HepG2 (cell line): Measurements from ENCODE around the gene GRK5. TPM values are rescaled to one million over a fixed set of nuclear protein-coding genes. Genes with fewer than 3 reads are reported as not detected.

ENCODE experiments used
- AGO1 ChIP-seq: fragments of 200-400 bp; formaldehyde crosslinking; IDR thresholded peaks from 2 replicates; pipeline ENCODE4 v1.6.1; 2017; ENCODE audit warnings: mild to moderate bottlenecking, low read depth, low read length, moderate library complexity; ENCODE audit not compliant: poor library complexity, severe bottlenecking
- ASH2L ChIP-seq: fragments of 300-600, 200-600 bp; sonication (generic); IDR thresholded peaks from 2 replicates; pipeline ENCODE4 v1.7.0; 2017; ENCODE audit warnings: low read depth, mild to moderate bottlenecking, moderate library complexity, mixed read lengths, low read length; ENCODE audit not compliant: insufficient read length
- ATAD3A ChIP-seq: sonication (generic); formaldehyde crosslinking; IDR thresholded peaks from 2 replicates; pipeline ENCODE4 v1.4.0; 2020; ENCODE audit warnings: missing genetic modification reagents
- CERS6 ChIP-seq: sonication (generic); formaldehyde crosslinking; IDR thresholded peaks from 2 replicates; pipeline ENCODE4 v1.5.0; 2020; ENCODE audit warnings: missing genetic modification reagents
- DDIT3 ChIP-seq: sonication (generic); formaldehyde crosslinking; IDR thresholded peaks from 2 replicates; pipeline ENCODE4 v1.4.0; 2020; ENCODE audit warnings: mild to moderate bottlenecking, missing genetic modification reagents
- FOXC1 ChIP-seq: sonication (generic); formaldehyde crosslinking; IDR thresholded peaks from 2 replicates; pipeline ENCODE4 v1.8.0; 2022; ENCODE audit warnings: mild to moderate bottlenecking, missing genetic modification reagents, borderline replicate concordance
- GFI1 ChIP-seq: sonication (generic); formaldehyde crosslinking; IDR thresholded peaks from 2 replicates; pipeline ENCODE4 v1.5.0; 2020; ENCODE audit warnings: missing genetic modification reagents, mild to moderate bottlenecking, borderline replicate concordance
- HDAC6 ChIP-seq: fragments of 200-600 bp; sonication (generic); IDR thresholded peaks from 2 replicates; pipeline ENCODE4 v1.7.0; 2017; ENCODE audit warnings: mild to moderate bottlenecking, antibody characterized with exemption, low read length, low read depth
- HNRNPLL ChIP-seq: fragments of 200-400 bp; formaldehyde crosslinking; IDR thresholded peaks from 2 replicates; pipeline ENCODE4 v1.6.1; 2017; ENCODE audit warnings: mild to moderate bottlenecking, low read depth, low read length; ENCODE audit not compliant: poor library complexity, severe bottlenecking
- JUNB ChIP-seq: sonication (generic); formaldehyde crosslinking; IDR thresholded peaks from 2 replicates; pipeline ENCODE4 v1.8.0; 2022; ENCODE audit warnings: missing genetic modification reagents, mild to moderate bottlenecking, borderline replicate concordance
- RERE ChIP-seq: IDR thresholded peaks from 2 replicates; pipeline ENCODE4 v1.6.1; 2016; ENCODE audit warnings: low read depth, missing genetic modification reagents, missing compliant biosample characterization
- TFAP4 ChIP-seq: sonication (generic); IDR thresholded peaks from 2 replicates; pipeline ENCODE4 v1.6.1; 2016; ENCODE audit warnings: low read depth, borderline replicate concordance
- ZMYM3 ChIP-seq: sonication (generic); formaldehyde crosslinking; IDR thresholded peaks from 2 replicates; pipeline ENCODE4 v1.5.1; 2020; ENCODE audit warnings: mild to moderate bottlenecking, missing genetic modification reagents
- ZNF337 ChIP-seq: sonication (generic); formaldehyde crosslinking; IDR thresholded peaks from 2 replicates; pipeline ENCODE4 v1.5.1; 2020; ENCODE audit warnings: missing genetic modification reagents, low read depth, mild to moderate bottlenecking, borderline replicate concordance
- ZNF33A ChIP-seq: sonication (generic); formaldehyde crosslinking; IDR thresholded peaks from 2 replicates; pipeline ENCODE4 v1.5.1; 2020; ENCODE audit warnings: missing genetic modification reagents, mild to moderate bottlenecking, moderate library complexity, borderline replicate concordance
- ZNF432 ChIP-seq: sonication (generic); formaldehyde crosslinking; IDR thresholded peaks from 2 replicates; pipeline ENCODE4 v1.5.0; 2020; ENCODE audit warnings: missing genetic modification reagents, mild to moderate bottlenecking, borderline replicate concordance
- ZNF674 ChIP-seq: sonication (generic); formaldehyde crosslinking; IDR thresholded peaks from 2 replicates; pipeline ENCODE4 v1.5.0; 2020; ENCODE audit warnings: low read depth, mild to moderate bottlenecking, missing genetic modification reagents
- ZNF709 ChIP-seq: sonication (generic); formaldehyde crosslinking; IDR thresholded peaks from 2 replicates; pipeline ENCODE4 v1.5.0; 2020; ENCODE audit warnings: mild to moderate bottlenecking, missing genetic modification reagents
- ZNF75D ChIP-seq: sonication (generic); formaldehyde crosslinking; IDR thresholded peaks from 2 replicates; pipeline ENCODE4 v1.8.1; 2023; ENCODE audit warnings: missing genetic modification reagents, mild to moderate bottlenecking, borderline replicate concordance
- ZNF772 ChIP-seq: sonication (generic); formaldehyde crosslinking; IDR thresholded peaks from 2 replicates; pipeline ENCODE4 v1.5.0; 2020; ENCODE audit warnings: mild to moderate bottlenecking, missing genetic modification reagents
- ZNF841 ChIP-seq: sonication (generic); formaldehyde crosslinking; IDR thresholded peaks from 2 replicates; pipeline ENCODE4 v1.8.1; 2023; ENCODE audit warnings: missing genetic modification reagents, borderline replicate concordance
- ZSCAN9 ChIP-seq: IDR thresholded peaks from 2 replicates; pipeline ENCODE4 v1.6.1; 2016; ENCODE audit warnings: borderline replicate concordance
- polyA plus RNA-seq, 8 experiments: library from polyadenylated mRNA; depleted of rRNA in 3 of 8; stranded (reverse) in 7 of 8; unstranded in 1 of 8; fragments of >200 nt; fragmentation: Illumina TruSeq in 4 of 8; extraction: Trizol in 4 of 8; gene quantifications; 2 replicates each; pipeline versions ENCODE4 v1.2.1 to v1.2.3, GENCODE V29; 2011 to 2016; ENCODE audit warnings: low read depth in 4 of 8, missing spikeins in 1 of 8, mixed read lengths in 1 of 8; ENCODE audit not compliant: insufficient read depth in 1 of 8
- total RNA-seq, 5 experiments: library from RNA; depleted of rRNA; stranded (reverse); fragments of >200 nt; fragmentation: Illumina TruSeq; extraction: Trizol; gene quantifications; 2 replicates each; pipeline ENCODE4 v1.2.3, GENCODE V29; 2016; ENCODE audit warnings: low read depth in 1 of 5

GRK5 gene
- total and polyA plus RNA-seq, 2 of the 13 experiments (the other 11 are each of a cell fraction or from before 2014, with no cell fraction given) = 10.4 to 12.6 TPM

GRCh38 chr10:119498889-119499676 lies 291.7 kb downstream of the GRK5 start (continued):
- TF ChIP-seq JUNB (CRISPR knock-in tag) (no peak), ZNF772 (no peak), ATAD3A (no peak), TFAP4 (no peak), GFI1 (CRISPR knock-in tag) (peak; percentile 57; the same call in 1 of the 2 replicates), FOXC1 (CRISPR knock-in tag) (no peak), HDAC6 (no peak), HNRNPLL (no peak), ZNF841 (CRISPR knock-in tag) (no peak), CERS6 (no peak), DDIT3 (CRISPR knock-in tag) (no peak), ZSCAN9 (no peak; the same call in 1 of the 2 replicates), ZNF674 (CRISPR knock-in tag) (no peak), ZNF75D (CRISPR knock-in tag) (no peak), AGO1 (no peak), ZNF337 (CRISPR knock-in tag) (no peak), ZNF709 (no peak), RERE (CRISPR knock-in tag) (no peak), ASH2L (peak; percentile 46), ZNF432 (CRISPR knock-in tag) (no peak), ZNF33A (CRISPR knock-in tag) (no peak), ZMYM3 (CRISPR knock-in tag) (peak; percentile 41; the same call in 1 of the 2 replicates)
